GM21529 (cell line): ENCODE measurements around the gene SLC7A10.
"Not testable (repeated sequence)": the region's sequence is repeated elsewhere in the genome, so short reads cannot be mapped to it uniquely, and the experiment has no call there.

Source experiments
- ATAC-seq: cut with Tn5 transposase; IDR thresholded peaks from one replicate; pipeline ENCODE4 v1.9.1; 2021; ENCODE audit not compliant: unreplicated experiment

The SLC7A10 gene

GRCh38 chr19:33187183-33187540, 38.5 kb downstream of the SLC7A10 start:
- ATAC-seq: no peak

- ATAC-seq: no peak
Measured at GRCh38 chr19:33186431-33187182, 39.0 kb downstream of the SLC7A10 start.

DNA sequence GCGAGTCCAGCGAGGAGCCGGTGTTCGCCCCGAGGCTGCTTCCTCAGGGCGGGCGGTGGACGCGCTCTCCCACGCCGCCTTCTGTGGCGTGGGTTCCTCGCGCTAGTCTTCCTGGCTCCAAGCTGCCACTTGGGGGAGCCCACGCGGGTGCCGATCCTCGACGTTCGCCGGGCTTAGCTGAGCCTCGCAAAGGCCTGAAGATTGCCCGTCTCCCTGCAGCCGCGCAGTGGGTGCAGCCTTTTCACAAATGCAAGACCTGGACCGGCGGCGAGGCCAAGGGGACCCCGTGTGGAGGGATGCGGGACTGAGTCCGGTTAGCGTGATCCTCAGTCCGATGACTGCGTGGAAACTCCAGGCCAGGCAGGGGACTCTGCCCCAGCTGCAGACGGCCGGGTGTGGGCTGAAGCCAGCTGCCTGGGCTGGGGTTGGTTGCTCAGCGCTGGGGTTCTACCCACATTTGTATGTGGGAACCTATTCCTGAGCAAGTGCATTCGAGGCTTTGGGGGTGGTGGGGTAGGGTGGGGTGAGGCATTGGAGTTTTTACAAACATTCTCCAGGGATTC, 48.2 kb downstream of the SLC7A10 start:
- peak; percentile 26 for ATAC-seq

DNA sequence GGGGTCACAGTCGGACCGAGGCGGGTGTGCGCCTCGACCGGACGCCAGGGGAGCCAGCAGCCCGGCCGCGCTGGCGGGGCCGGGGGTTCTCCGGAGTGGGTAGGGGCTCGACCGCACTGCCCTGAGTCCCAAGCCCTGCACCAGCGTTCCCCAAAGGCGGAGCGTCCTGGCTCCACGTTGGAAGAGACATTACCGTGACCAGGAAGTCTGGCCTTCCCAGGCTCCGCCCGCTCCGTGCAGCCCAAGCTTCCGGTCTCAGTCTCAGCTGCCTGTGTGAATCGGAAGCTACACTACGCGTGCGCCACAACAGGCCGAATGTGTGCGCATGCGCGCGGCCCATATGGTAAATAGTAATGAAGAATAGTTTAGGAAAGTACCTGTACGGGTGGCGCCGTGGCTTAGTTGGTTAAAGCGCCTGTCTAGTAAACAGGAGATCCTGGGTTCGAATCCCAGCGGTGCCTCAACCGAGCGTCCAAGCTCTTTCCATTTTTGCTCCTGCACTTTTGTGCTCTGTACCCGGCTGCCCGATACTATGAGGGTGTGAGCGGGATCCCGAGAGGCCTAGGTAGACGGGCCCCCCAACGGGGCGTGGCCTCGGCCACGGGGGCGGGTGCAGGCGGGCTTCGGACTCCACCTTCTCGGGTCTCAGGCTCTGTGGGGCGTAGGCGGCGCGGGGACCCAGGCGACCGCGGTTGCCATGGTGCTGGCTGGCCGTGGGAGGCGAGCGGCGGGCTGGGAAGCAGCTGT, 48.8 kb downstream of the SLC7A10 start:
- ATAC-seq: peak; percentile 82

DNA sequence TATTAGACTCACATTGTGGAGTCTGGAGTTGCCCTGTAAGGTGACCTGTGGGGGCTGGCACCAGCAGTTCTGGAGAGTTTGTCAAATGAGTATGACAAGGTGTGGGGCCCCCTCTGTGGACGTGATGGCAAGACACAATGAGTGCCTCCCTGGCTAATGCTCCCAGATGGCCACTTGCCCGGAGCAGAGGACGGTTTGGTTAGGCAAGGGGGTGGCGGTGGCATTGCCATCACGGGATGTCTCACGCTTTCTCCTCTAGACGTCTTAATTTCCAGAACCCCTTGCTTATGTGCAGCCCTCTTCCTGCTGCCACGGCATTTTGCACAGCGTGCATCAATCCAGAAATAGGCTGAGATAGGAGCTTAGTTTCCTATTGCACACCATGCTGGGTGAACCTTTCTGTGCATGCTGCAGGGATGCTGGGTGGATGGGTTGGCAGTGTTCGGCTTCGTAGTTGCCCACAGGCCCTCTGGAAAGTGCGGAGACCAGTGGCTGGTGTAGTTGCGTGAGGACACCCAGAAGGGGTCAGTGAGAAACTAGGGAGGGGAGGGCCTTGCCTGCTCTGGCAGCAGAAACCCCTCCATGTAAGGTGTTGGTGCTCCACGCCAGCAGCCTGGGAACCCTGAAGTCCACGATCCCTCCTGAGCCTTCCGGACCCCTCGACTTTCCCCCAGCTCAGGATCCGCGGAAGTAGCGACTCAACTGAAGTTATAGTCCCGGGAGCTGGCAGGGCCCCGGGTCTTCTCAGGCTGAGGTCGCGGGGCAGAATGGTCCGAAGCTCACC, 49.6 kb downstream of the SLC7A10 start:
- no peak for ATAC-seq

- no peak for ATAC-seq
Measured at GRCh38 chr19:33175156-33175782, 50.4 kb downstream of the SLC7A10 start.

DNA sequence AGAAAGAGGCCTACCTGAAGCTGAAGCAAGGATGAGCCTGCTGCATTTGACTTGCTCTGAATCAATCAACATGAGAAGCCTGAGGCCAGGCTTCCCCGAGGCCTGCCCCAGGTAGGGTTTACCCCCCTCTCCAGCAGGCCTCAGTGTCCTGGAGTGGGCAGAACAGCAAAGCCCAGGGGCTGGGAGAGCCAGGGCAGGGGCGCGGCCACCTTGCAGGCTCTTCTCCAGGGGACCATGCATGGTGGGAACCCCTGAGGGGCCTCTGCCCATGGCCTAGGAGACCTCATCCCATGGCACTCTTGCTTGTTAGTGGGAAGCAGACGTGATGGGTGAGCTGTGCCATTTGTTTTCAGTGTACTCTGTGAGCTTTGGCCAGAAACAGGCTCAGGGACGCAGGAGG, 51.5 kb downstream of the SLC7A10 start:
- no peak for ATAC-seq

- no peak for ATAC-seq
Measured at GRCh38 chr19:33171916-33172359, 53.7 kb downstream of the SLC7A10 start.

- no peak for ATAC-seq
Measured at GRCh38 chr19:33171222-33171795, 54.3 kb downstream of the SLC7A10 start.

DNA sequence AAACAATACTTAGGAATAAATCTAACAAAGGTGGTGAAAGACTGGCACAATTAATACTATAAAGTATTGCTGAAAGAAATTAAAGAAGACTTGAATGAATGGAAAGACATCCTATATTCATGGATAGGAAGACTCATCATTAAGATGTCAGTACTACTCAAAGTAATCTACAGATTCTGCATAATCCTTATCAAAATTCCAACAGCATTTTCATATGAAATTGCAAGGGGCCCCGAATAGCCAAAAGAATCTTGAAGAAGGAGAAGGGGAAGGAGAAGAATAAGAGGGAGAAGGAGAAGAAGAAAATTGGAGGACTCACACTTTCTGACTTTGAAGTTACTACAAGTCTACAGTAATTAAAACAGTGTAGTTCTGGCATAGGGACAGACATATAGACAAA, 57.1 kb downstream of the SLC7A10 start:
- no peak for ATAC-seq

GRCh38 chr19:33167438-33167837, 58.2 kb downstream of the SLC7A10 start:
- ATAC-seq: no peak

DNA sequence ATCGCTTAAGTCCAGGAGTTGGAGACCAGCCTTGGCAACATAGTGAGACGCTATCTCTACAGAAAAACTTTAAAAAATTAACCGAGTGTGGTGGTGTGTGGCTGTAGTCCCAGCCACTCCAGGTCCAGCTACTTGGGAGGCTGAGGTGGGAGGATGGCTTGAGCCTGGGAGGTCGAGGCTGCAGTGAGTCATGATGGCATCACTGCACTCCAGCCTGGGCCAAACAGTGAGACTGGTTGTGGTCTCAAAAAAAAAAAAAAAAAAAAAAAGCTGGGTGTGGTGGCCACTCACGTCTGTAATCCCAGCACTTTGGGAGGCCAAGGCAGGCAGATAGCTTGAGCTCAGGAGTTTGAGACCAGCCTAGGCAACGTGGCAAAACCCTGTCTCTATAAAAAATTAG, 59.6 kb downstream of the SLC7A10 start:
- not testable (repeated sequence) for ATAC-seq

DNA sequence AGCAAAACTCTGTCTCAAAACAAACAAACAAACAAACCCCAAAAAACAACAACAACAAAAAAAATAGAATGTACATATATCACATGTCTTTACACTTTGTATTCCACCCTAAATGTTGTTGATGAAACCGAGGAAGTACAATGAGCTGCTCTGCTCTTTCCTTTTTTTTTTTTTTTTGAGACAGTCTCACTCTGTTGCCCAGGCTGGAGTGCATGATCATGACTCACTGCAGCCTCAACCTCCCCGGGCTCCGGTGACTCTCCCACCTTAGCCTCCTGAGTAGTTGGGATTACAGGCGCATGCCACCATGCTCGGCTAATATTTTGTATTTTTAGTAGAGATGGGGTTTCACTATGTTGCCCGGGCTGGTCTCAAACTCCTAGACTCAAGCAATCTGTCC, 62.2 kb downstream of the SLC7A10 start:
- no peak for ATAC-seq

GRCh38 chr19:33161201-33161600, 64.4 kb downstream of the SLC7A10 start:
- no peak for ATAC-seq

- ATAC-seq: no peak
Measured at GRCh38 chr19:33159893-33160292, 65.8 kb downstream of the SLC7A10 start.

- ATAC-seq: no peak
Measured at GRCh38 chr19:33159149-33159548, 66.5 kb downstream of the SLC7A10 start.
